Keratinocyte (primary cell): ENCODE measurements around the gene ATL2. TPM values are rescaled to one million over a fixed set of nuclear protein-coding genes. Genes with fewer than 3 reads are reported as not detected.

Experiments
- DNase-seq: peaks from one replicate; pipeline ENCODE4 v3.0.0-alpha.2; 2011; ENCODE audit warnings: low read depth, missing footprints, low spot score
- FAIRE-seq: peaks from 2 replicates; lab custom pipeline; 2011; peaks lifted over from hg19 to GRCh38; lab: Jason Lieb, UNC
- H2AFZ ChIP-seq: 2 replicates; pipeline ENCODE4 v1.6.0; 2012; ENCODE audit warnings: low read length, control low read depth, inconsistent platforms; ENCODE audit not compliant: control insufficient read depth
- H3K27ac ChIP-seq: 2 replicates; pipeline ENCODE4 v1.5.1; 2011; ENCODE audit warnings: low read length; ENCODE audit not compliant: control insufficient read depth, insufficient read depth
- H3K27me3 ChIP-seq: 3 replicates; pipeline ENCODE4 v1.6.0; 2011; ENCODE audit warnings: low read length; ENCODE audit not compliant: control insufficient read depth, insufficient read depth; ENCODE audit errors: extremely low read depth
- H3K36me3 ChIP-seq, 2 experiments: 2 replicates in 1 of 2; 3 replicates in 1 of 2; pipeline ENCODE4 v1.5.1; 2011; ENCODE audit warnings: low read length in 2 of 2, mild to moderate bottlenecking in 1 of 2; ENCODE audit not compliant: control insufficient read depth in 2 of 2, insufficient read depth in 2 of 2; ENCODE audit errors: extremely low read depth in 1 of 2
- H3K4me1 ChIP-seq: 3 replicates; pipeline ENCODE4 v1.5.1; 2011; ENCODE audit warnings: low read length; ENCODE audit not compliant: control insufficient read depth, insufficient read depth; ENCODE audit errors: extremely low read depth
- H3K4me2 ChIP-seq: 3 replicates; pipeline ENCODE4 v1.6.0; 2011; ENCODE audit warnings: low read depth, low read length; ENCODE audit not compliant: control insufficient read depth, insufficient read depth; ENCODE audit errors: extremely low read depth
- H3K4me3 ChIP-seq, 3 experiments: fragments of 200-600 bp in 1 of 3; sonication (generic) in 1 of 3; 2 replicates in 2 of 3; 3 replicates in 1 of 3; pipeline ENCODE4 v1.5.1; 2011 to 2016; ENCODE audit warnings: low read length in 3 of 3, mild to moderate bottlenecking in 3 of 3, control low read depth in 2 of 3, inconsistent platforms in 1 of 3, low read depth in 1 of 3, mixed read lengths in 1 of 3, mixed run types in 1 of 3, moderate library complexity in 1 of 3; ENCODE audit not compliant: control insufficient read depth in 2 of 3, insufficient read depth in 2 of 3; ENCODE audit errors: extremely low read depth in 1 of 3
- H3K79me2 ChIP-seq: 2 replicates; pipeline ENCODE4 v1.6.0; 2012; ENCODE audit warnings: low read length; ENCODE audit not compliant: control insufficient read depth, insufficient read depth
- H3K9ac ChIP-seq: 3 replicates; pipeline ENCODE4 v1.6.0; 2011; ENCODE audit warnings: low read length; ENCODE audit not compliant: control insufficient read depth, insufficient read depth; ENCODE audit errors: extremely low read depth
- H3K9me1 ChIP-seq: 3 replicates; pipeline ENCODE4 v1.6.0; 2011; ENCODE audit warnings: low read length; ENCODE audit not compliant: control insufficient read depth, insufficient read depth; ENCODE audit errors: extremely low read depth
- H3K9me3 ChIP-seq: 2 replicates; pipeline ENCODE4 v1.5.1; 2012; ENCODE audit warnings: low read depth, low read length; ENCODE audit not compliant: control insufficient read depth
- H4K20me1 ChIP-seq: 3 replicates; pipeline ENCODE4 v1.6.0; 2011; ENCODE audit warnings: low read length; ENCODE audit not compliant: control insufficient read depth, insufficient read depth; ENCODE audit errors: extremely low read depth
- CTCF ChIP-seq, 3 experiments: IDR thresholded peaks in 1 of 3; conservative IDR thresholded peaks in 1 of 3; optimal IDR thresholded peaks in 1 of 3; 2 replicates in 2 of 3; 3 replicates in 1 of 3; pipeline versions ENCODE3 to v1.5.1; 2011; ENCODE audit warnings: low read length in 3 of 3, mild to moderate bottlenecking in 3 of 3, moderate library complexity in 2 of 3, control low read depth in 1 of 3, inconsistent platforms in 1 of 3; ENCODE audit not compliant: insufficient read depth in 2 of 3; ENCODE audit errors: extremely low read depth in 1 of 3
- EZH2 ChIP-seq: IDR thresholded peaks from one replicate; pipeline ENCODE4 v1.6.1; 2012; ENCODE audit warnings: inconsistent platforms, mild to moderate bottlenecking, low read length, moderate library complexity
- dilution Hi-C: fragments of 300-500 bp; cut with MboI; formaldehyde crosslinking; loops from one replicate; pipeline ENCODE4 v1.7.0; 2020; ENCODE audit warnings: low sequenced_read_pairs; ENCODE audit not compliant: extremely low pct_ligation_motif_present
- polyA plus RNA-seq, 5 experiments: library from polyadenylated mRNA; depleted of rRNA in 3 of 5; stranded (reverse) in 3 of 5; stranded (forward) in 1 of 5; unstranded in 1 of 5; fragments of >200 nt; gene quantifications; 1 replicate in 1 of 5; 2 replicates in 3 of 5; 3 replicates in 1 of 5; pipeline versions ENCODE4 v1.2.1 to v1.2.3, GENCODE V29; 2011 to 2012; ENCODE audit warnings: missing spikeins in 2 of 5, low read depth in 1 of 5, low replicate concordance in 1 of 5

Gene ATL2
- polyA plus RNA-seq, 1 donor (not counting 4 experiments of a cell fraction or from before 2014, with no cell fraction given), result 83.2 TPM

- dilution Hi-C loops, result no loop called here
- no peak for DNase-seq
- H3K9me1 ChIP-seq, result no peaks in the 10 kb centered on the region
- no peaks in the 10 kb centered on the region for H4K20me1 ChIP-seq
- H2AFZ ChIP-seq, result no peak overlapping the region
- peaks cover 15% of the 10 kb centered on the region for H3K4me1 ChIP-seq
- H3K79me2 ChIP-seq, result no peaks in the 10 kb centered on the region
- H3K27me3 ChIP-seq, result no peaks in the 10 kb centered on the region
- no peak overlapping the region for H3K4me2 ChIP-seq
- FAIRE-seq, result no peak
- TF ChIP-seq EZH2 (no peak), CTCF (optimal IDR thresholded peaks at IDR 0.05 in 1 of 3, IDR thresholded peaks at IDR 0.05 in 1 of 3, conservative IDR thresholded peaks at IDR 0.05 in 1 of 3; ENCODE audit: extremely low read depth in 1 of 3, insufficient read depth in 2 of 3, low read length in 3 of 3) (no peak)
- H3K9ac ChIP-seq, result no peak overlapping the region
- H3K36me3 ChIP-seq, result no peaks in the 10 kb centered on the region
- no peak overlapping the region for H3K27ac ChIP-seq
- no peaks in the 10 kb centered on the region for H3K9me3 ChIP-seq
- no peak overlapping the region for H3K4me3 ChIP-seq
These were observed 131.0 kb downstream of the ATL2 start for GRCh38 chr2:38246105-38246504.

GRCh38 chr2:38245114-38245641, 131.9 kb downstream of the ATL2 start:
- Histone ChIP-seq H4K20me1 (no peaks in the 10 kb centered on the region), H3K4me1 (peaks cover 15% of the 10 kb centered on the region), H3K4me3 (no peak overlapping the region), H3K9ac (no peak overlapping the region), H3K9me1 (no peaks in the 10 kb centered on the region), H3K27me3 (no peaks in the 10 kb centered on the region), H3K79me2 (no peaks in the 10 kb centered on the region), H3K4me2 (peak overlapping the region; percentile 44), H3K27ac (no peak overlapping the region), H3K36me3 (no peaks in the 10 kb centered on the region), H3K9me3 (no peaks in the 10 kb centered on the region), H2AFZ (no peak overlapping the region)
- DNase-seq (no peak), FAIRE-seq (no peak)
- TF ChIP-seq CTCF (optimal IDR thresholded peaks at IDR 0.05 in 1 of 3, IDR thresholded peaks at IDR 0.05 in 1 of 3, conservative IDR thresholded peaks at IDR 0.05 in 1 of 3; ENCODE audit: extremely low read depth in 1 of 3, insufficient read depth in 2 of 3, low read length in 3 of 3), result no peak
- TF ChIP-seq EZH2, result no peak
- dilution Hi-C loops, result no loop called here
